Activated CD4-positive, alpha-beta T cell treated with anti-CD3 and anti-CD28 coated beads for 4 hours (primary cell): Measurements from ENCODE around the gene SIM1.

Source experiments
- DNase-seq, 2 donors: peaks; one replicate each; pipeline ENCODE4 v3.0.0-alpha.2; 2020

Gene SIM1

GRCh38 chr6:100349366-100349765 is 115.4 kb downstream of the SIM1 start:
- no peak for DNase-seq

DNA sequence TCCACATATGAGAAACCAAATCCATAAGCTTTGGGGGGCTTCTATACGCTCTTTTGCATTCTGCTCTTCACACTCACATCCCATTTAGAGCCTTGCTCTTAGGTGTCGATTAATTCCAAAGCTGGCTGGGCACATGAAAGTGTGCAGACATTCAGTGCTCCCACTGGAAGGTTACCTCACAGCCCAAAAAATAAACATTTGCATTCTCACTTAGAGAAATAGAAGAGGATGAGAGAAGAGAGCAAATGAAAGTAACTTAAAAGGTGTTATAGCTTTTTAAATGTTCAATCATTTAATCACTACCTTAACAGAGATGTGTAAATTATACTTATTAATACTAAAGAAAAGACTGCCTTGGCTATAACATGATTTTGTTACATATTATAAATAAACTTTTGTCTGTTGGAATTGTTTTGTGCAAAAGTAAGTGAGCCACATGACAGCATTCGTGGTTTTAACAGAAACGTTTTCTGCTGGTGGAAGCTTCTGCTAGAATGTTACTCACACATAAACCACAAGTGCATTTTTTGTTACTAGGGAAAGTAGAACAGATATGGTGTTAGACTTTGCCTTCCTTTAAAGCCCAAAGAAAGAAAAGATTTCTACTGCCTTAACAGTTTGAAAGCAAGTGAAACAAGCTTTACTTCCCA is 116.7 kb downstream of the SIM1 start:
- no peak for DNase-seq

DNA sequence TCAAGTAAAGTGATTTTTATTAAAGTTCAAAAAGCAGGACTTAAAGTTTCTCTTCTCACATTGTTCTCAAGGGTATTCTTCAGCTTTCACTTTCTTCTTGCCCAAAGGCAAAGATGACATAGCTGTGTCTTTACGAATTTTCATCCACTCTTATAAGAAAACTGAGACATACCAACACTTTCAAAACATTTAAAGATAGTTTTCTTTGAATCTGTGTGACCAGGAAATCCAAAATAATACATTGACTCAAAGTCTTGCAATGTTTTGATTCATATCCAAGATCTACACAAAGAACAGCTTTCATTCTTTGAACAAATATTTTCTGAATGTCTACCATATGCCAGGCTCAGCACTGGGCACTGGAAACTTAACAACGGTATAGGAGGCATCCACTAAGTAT is 117.9 kb downstream of the SIM1 start:
- DNase-seq, result no peak

DNA sequence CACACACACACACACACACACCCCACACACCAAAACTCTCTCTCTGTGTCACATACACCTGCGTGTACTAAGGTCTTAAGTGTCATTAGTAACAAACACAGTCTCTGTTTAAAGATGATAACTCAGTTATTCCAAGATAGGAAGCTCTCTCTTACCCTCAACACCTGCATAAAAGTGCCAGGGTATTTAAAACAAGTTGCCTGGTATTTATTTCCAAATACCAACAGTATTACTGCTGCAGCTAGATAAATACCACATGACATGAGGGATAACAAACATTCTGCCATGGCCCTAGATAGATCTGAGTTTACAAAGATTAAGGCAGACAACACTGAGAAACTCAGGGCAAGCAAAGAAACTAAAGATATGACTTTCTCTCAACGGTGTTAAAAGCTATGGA is 118.5 kb downstream of the SIM1 start:
- DNase-seq, result no peak

- DNase-seq, result no peak
Measured at GRCh38 chr6:100344761-100345160, 120.0 kb downstream of the SIM1 start.

GRCh38 chr6:100344321-100344720 is 120.4 kb downstream of the SIM1 start:
- no peak for DNase-seq

DNA sequence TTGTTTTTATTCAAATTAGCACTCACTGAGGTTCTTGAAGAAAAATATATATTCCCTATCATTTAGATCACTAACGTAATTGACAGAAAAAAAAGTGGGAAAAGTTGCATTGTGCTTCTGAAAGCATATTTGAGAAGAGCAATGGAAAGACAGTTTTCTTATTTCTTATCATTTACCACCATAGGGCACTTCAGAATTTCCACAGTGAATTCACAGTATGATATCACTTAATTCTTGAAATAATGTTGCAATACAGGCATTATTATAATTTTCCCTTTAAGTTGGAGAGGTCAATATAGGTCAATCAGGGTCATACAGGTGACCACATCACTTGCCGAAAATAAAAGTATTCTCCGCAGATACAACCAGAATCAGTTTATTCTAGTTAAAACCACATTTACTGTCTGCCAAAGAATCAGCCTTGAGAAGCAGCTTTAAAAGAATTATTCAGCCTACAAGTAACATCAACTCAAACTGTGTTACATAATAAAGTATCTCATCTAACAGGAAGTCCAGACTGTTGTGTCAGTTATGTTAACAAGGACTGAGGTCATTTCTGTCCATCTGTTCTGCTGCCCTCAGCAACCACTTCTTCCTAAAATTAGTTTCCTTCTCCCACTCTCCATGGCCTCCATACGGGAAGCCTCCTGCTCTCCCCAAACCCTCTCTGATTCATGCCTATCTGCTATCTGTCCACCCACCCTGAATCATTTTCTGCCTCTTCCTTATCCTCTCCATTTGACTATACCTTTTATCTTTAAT is 121.2 kb downstream of the SIM1 start:
- no peak for DNase-seq

DNA sequence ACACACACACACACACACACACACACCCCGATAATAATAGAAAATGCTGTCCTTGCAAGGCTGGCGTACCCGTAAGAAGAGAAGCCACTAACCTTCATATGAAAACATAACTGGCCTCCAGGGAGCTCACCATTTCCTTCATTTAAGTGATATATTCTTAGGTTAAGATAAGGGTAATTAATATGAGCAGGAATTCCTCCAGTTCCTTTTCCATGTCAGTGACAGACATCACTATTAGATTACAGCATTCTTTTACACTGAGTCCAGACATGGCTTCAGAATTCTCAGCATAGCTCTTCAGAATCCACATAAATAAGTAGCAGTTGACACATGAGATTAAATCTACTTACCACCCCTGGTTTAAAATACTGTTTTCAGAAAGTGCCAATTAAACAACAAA is 121.9 kb downstream of the SIM1 start:
- no peak for DNase-seq

DNA sequence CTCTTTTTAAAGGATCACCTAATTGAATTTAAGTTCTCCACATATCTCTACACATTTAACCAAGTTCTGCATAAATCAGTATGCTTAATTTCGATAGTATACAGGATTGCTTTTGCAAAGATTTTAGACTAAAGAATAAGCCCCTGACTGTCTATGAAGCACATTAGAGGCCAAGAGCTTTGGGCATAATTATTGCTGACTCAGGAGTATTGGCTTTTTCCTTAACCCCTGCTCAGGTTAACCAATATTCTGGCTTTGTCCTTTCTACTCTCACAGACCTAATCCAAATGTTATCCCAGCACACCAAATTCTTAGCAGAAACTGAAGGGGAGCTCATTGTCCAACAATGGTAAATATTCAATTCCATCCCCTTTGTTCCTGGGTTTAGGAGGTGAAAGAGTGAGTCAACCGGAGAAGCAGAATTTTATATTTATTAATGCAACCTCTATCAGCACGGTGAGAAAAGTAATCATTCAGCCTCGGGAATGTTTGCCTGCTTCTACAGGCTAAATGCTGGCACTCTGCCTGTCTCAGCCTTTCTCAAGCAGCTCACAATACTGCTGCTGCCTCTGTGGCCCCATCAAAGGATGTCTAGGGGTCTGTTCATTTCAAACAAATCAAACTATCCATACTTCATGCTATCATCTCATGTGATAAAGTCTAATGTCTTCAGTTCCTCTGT is 125.0 kb downstream of the SIM1 start:
- DNase-seq, result no peak

- DNase-seq, result no peak
Measured at GRCh38 chr6:100338090-100338489, 126.6 kb downstream of the SIM1 start.

DNA sequence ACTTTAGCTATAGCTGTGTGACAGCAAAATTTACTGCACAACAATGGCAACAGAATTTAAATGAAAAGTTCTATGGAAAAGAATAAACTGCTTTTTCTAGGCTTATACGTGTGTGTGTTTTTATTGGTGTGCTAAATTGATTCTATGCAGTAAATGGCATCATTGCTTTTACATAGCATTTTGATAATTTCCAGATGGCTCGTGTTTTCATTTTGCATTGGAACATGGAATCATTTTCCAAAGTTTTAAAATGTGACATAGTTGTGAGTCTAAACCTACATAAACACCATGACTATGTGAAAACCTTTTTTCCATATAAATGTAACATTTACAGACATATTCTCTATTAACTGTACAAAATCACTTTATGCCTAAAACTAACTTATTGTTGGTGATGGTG is 127.8 kb downstream of the SIM1 start:
- DNase-seq, result no peak

- DNase-seq, result no peak
Measured at GRCh38 chr6:100335991-100336390, 128.7 kb downstream of the SIM1 start.
